AG04449 (cell line): ENCODE data around the gene DHRS11.

ENCODE experiments used
- CTCF ChIA-PET: fragments of 350-600 bp; formaldehyde crosslinking; extraction: SDS; loops from one replicate; lab custom pipeline; 2021; ENCODE audit warnings: antibody characterized with exemption; lab: Yijun Ruan, JAX
- POLR2A ChIA-PET: fragments of 400-600, 350-600 bp; formaldehyde crosslinking; extraction: SDS; loops from one replicate; lab custom pipeline; 2020; ENCODE audit warnings: antibody characterized with exemption, inconsistent platforms; lab: Yijun Ruan, JAX
- DNase-seq: peaks from one replicate; pipeline ENCODE4 v3.0.0-alpha.2; 2010; ENCODE audit warnings: low read depth, low spot score
- H3K4me3 ChIP-seq: 2 replicates; pipeline ENCODE4 v1.5.1; 2011; ENCODE audit warnings: low read depth, mild to moderate bottlenecking, control low read depth, low read length
- TF ChIP-seq, protein P1 (sequence below): IDR thresholded peaks from one replicate; pipeline ENCODE4 v1.5.1; 2011; ENCODE audit warnings: mild to moderate bottlenecking, moderate library complexity, low read length, control low read depth, inconsistent platforms; ENCODE audit not compliant: insufficient read depth; ENCODE audit errors: missing control alignments

The DHRS11 gene

DNA sequence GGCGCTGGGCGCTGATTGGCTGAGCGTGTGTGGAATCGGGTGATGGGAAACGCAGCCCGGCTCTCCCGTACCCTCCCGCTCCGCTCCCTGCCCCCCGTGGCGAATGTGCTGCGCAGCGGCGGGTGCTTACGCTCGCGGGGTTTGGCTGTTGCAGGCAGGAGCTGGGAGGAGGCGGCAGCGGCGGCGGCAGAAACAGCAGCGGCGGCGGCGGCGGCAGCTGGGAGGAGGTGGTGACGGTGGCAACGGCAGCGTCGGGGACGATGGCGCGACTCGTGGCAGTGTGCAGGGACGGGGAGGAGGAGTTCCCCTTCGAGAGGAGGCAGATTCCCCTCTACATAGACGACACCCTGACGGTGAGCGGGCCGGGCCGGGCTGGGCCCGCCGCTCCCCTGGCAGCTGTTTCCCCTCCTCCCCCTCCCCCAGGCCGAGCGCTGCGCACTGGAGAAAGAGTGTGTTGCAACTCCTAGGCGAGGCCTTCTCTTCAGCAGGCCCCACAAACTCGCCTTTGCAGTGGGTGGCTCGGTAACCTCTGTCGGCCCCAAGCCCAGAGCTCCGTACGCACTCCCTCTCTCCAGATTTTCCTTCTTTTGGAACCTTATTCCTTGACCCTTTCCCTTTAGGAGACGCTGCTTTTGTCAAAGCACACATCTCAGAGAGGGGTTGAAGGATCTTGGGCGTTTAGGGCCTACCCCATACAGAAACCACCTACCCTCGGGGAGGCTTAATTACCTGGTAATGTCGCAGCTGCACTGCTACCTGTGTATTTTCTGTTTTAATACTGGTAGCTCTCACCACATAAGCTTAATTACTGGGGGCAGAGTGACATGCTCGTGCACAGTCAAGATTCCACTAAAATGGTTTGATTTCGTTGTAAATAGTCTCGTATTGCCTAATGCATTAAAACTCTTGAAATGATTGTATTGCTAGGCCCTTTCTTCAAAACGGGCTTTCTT lies 45.9 kb upstream of the DHRS11 start:
- peak overlapping the region; percentile 92 for H3K4me3 ChIP-seq
- ChIA-PET CTCF (interaction anchor here (1.0 to 1.7 kb wide), 3 partner anchors 11 to 56 kb away, joined by 3 to 10 read pairs (median 4); partner anchors contain the start of genes MRM1, MYO19 and PIGW), POLR2A (interaction anchor here (0.5 to 1.4 kb wide), 8 partner anchors 11 to 647 kb away, joined by 3 to 19 read pairs (median 3); partner anchors contain the start of genes DHRS11, MRM1, MYO19 and PIGW)
- TF ChIP-seq, protein P1, sequence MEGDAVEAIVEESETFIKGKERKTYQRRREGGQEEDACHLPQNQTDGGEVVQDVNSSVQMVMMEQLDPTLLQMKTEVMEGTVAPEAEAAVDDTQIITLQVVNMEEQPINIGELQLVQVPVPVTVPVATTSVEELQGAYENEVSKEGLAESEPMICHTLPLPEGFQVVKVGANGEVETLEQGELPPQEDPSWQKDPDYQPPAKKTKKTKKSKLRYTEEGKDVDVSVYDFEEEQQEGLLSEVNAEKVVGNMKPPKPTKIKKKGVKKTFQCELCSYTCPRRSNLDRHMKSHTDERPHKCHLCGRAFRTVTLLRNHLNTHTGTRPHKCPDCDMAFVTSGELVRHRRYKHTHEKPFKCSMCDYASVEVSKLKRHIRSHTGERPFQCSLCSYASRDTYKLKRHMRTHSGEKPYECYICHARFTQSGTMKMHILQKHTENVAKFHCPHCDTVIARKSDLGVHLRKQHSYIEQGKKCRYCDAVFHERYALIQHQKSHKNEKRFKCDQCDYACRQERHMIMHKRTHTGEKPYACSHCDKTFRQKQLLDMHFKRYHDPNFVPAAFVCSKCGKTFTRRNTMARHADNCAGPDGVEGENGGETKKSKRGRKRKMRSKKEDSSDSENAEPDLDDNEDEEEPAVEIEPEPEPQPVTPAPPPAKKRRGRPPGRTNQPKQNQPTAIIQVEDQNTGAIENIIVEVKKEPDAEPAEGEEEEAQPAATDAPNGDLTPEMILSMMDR = no peak
- DNase-seq = peak; percentile 84

DNA sequence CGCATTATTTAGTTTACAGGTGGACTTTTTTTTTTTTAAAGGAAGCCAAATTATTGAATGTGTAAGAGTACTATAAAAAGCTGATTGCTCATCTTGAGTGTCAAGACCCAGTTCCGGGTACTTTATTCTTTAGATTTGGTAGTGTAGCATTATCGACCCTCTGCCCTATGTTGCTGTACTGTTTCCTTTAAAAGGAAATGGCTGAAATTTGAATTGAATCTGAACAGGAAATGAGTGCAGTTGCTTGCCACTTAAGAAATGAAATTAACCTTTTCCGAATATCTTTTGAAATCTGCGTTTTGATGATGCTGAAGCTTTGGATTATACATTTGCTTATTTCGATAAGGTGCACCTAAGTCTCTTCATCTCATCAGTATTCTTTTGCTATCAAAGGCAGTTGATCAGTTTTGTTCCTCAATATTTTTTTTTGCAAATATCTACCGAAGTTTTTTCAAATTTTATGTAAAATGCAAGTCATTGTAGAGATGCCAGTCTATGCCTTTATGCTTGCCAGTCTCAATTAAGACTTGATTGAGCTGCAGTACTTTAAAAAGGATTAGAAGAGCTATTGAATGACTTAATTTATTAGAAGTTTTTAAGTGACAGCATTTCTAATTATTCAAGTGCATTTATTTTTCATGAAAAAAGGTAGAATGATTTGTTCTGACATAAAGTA lies 45.1 kb upstream of the DHRS11 start:
- no peak for DNase-seq
- peak overlapping the region; percentile 92 for H3K4me3 ChIP-seq
- ChIA-PET CTCF (interaction anchor here (1.0 to 1.7 kb wide), 3 partner anchors 12 to 55 kb away, joined by 3 to 10 read pairs (median 4); partner anchors contain the start of genes MRM1, MYO19 and PIGW), POLR2A (interaction anchor here (0.7 to 1.2 kb wide), 3 partner anchors 11 to 646 kb away, joined by 3 to 4 read pairs (median 3); no protein-coding TSS in a partner anchor)
- TF ChIP-seq, protein P1 = no peak

DNA sequence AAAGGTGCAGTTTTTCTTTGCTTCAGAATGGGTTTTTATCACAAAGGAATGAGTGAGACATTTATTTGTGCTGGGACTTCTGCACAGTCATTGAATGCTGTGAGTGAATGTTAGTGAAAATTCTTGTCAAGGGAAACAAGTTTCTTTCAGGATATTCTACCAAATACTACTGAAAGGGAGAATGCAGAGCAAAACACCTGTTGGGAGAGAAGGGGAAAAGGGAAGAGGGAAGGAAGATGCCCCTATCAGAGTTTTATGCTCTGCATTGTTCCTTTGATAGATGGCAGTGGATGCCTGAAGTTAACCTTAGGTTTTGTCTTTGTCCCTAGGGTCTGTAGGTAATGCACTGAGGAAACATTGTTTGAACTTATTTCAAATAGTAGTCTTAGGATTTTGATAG lies 43.9 kb upstream of the DHRS11 start:
- TF ChIP-seq, protein P1 = no peak
- CTCF ChIA-PET = no interaction called here
- POLR2A ChIA-PET = interaction anchor here (0.7 kb wide), 1 partner anchor 12 kb away, joined by 6 read pairs; no protein-coding TSS in a partner anchor
- H3K4me3 ChIP-seq = peak overlapping the region; percentile 92; the same call in 1 of the 2 replicates
- no peak for DNase-seq

DNA sequence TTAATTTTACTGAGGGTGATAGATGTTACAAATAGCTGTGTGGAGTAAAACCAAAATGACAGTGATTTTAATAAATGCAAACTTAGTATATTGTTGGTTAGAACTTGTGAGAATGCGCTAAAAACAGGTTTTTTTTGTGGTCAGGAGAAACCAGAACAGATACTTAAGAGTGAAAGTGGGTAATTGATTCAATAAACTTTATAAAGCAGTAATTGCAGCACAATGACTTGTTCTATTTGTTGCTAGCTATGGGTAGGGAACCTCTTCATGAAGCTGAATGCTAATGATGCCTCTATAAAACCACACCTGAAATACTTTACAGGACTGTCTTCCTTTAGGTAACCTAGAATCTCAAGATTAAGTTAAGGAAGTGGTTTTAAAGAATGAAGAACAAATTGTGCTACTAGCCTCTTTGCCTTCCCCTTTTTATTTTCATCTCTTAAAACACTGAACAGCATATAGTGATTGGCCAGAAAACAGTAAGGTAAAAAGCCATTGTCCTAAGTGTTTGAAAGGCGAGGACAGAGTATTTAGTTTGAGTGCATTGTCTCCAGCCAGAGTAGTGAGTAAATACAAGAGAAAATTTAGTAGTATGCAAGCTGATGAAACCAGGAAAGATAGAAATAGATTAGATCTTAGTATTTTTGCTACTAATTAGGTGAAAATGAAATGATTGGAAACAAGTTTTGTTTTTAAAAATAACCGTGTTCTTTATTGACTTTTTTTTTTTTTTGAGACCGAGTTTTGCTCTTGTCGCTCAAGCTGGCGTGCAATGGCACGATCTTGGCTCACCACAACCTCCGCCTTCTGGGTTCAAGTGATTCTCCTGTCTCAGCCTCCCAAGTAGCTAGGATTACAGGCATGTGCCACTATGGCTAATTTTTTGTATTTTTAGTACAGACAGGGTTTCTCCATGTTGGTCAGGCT lies 40.9 kb upstream of the DHRS11 start:
- no peak overlapping the region for H3K4me3 ChIP-seq
- TF ChIP-seq, protein P1 = no peak
- POLR2A ChIA-PET = no interaction called here
- CTCF ChIA-PET = interaction anchor here (1.4 kb wide), 1 partner anchor 50 kb away, joined by 3 read pairs; the partner anchor contains the start of gene MRM1
- DNase-seq = no peak

DNA sequence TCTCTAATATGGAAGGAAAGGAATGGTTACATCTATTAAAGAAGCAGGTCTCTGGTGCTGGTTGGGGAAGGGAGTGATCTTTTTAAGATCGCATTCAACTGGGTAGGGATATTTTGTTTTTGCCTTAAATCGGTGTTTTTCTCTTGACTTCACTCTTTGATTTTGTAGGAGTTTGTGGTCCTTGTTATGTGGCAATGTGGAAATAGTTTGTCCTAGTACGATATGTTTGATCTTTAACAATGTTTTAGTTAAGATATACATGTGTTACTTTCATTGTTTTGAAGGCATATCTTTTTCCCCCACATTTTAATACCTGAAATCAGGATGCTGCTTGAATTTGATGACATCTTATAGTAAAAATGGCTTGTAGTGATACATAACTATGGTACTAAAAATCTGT lies 38.2 kb upstream of the DHRS11 start:
- no peak for DNase-seq
- POLR2A ChIA-PET = no interaction called here
- no peak overlapping the region for H3K4me3 ChIP-seq
- CTCF ChIA-PET = no interaction called here
- TF ChIP-seq, protein P1 = no peak
